Endothelial cell of umbilical vein (primary cell): ENCODE measurements around the gene DCDC2B.
A peak's percentile ranks its signal among the peaks of the same experiment; 100 is the strongest.

Source experiments
- EZH2 ChIP-seq: IDR thresholded peaks from 2 replicates; pipeline ENCODE4 v1.6.1; 2012; ENCODE audit warnings: borderline replicate concordance, low read depth, mild to moderate bottlenecking, moderate library complexity, low read length, inconsistent platforms; ENCODE audit not compliant: severe bottlenecking
- FOS ChIP-seq: IDR thresholded peaks from 2 replicates; pipeline ENCODE4 v1.6.1; 2011; ENCODE audit warnings: mild to moderate bottlenecking, low read length, moderate library complexity, borderline replicate concordance; ENCODE audit not compliant: insufficient read depth
- GATA2 ChIP-seq: IDR thresholded peaks from 2 replicates; pipeline ENCODE4 v1.7.0; 2011; ENCODE audit warnings: low read depth, mild to moderate bottlenecking, moderate library complexity, mixed read lengths, low read length; ENCODE audit not compliant: insufficient read length, insufficient read depth
- JUN ChIP-seq: IDR thresholded peaks from 2 replicates; pipeline ENCODE4 v1.6.1; 2011; ENCODE audit warnings: borderline replicate concordance, low read depth; ENCODE audit not compliant: insufficient read length, insufficient read depth
- MYC ChIP-seq: IDR thresholded peaks from one replicate; pipeline ENCODE4 v1.6.1; 2011; ENCODE audit warnings: mild to moderate bottlenecking, low read depth, low read length
- POLR2A ChIP-seq: IDR thresholded peaks from 2 replicates; pipeline ENCODE4 v1.6.1; 2012; ENCODE audit warnings: low read depth, mild to moderate bottlenecking, control low read depth, low read length
- POLR2AphosphoS5 ChIP-seq: IDR thresholded peaks from 2 replicates; pipeline ENCODE4 v1.6.1; 2012; ENCODE audit warnings: low read depth, mild to moderate bottlenecking, control low read depth, low read length, moderate library complexity; ENCODE audit not compliant: insufficient read depth
- TF ChIP-seq, protein P1 (sequence below), 2 donors: IDR thresholded peaks; 1 replicate in 1 of 2; 2 replicates in 1 of 2; pipeline ENCODE4 v1.5.1; 2011; ENCODE audit warnings: low read length in 2 of 2, mild to moderate bottlenecking in 2 of 2, moderate library complexity in 2 of 2, control low read depth in 1 of 2, inconsistent platforms in 1 of 2, low read depth in 1 of 2; ENCODE audit not compliant: insufficient read depth in 1 of 2; ENCODE audit errors: extremely low read depth in 1 of 2
- TF ChIP-seq, protein P2 (sequence below): IDR thresholded peaks from 2 replicates; pipeline ENCODE4 v1.6.1; 2011; ENCODE audit not compliant: insufficient read depth, insufficient read length

DNA sequence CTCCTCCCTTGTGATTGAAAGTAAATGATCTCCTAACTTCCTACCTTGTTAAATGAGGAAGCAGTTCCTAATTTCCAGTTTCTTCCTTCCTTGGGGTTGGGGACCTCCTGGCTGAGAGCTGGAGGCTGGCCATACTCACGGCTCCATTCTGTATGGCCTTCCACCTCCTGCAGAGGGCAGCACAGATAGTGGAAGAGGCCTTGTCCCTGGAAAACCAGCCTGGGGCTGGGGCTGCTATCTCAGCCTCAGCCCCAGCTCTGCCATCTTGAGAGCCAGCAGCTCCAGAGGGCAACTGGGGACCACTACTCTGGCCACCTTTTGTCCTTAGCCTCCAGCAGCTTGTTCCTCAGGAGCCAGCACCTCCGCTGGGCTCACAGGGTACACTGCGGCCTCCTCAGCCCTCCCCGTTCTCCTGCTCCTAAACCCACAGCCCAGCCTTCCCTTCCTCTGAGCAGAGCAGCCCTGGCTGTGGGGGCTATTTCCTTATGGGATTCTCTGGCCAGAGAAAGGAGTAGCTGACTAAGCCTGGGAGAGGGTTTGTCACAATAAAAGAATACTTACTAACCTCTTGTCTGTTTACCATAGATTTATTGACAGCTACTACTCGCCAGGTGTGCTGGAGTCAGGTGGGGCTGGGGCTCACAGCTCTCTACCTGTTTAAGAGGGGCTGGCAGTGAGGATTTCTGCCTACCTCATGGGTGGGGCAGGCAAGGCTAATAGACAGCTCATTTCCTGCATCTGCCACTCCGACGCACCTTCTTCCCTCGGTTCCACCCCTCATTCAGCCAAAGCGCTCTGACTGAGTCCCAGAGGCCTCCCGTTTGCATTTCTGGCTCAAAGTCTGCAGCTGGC lies 7.0 kb downstream of the DCDC2B start:
- TF ChIP-seq, protein P1, sequence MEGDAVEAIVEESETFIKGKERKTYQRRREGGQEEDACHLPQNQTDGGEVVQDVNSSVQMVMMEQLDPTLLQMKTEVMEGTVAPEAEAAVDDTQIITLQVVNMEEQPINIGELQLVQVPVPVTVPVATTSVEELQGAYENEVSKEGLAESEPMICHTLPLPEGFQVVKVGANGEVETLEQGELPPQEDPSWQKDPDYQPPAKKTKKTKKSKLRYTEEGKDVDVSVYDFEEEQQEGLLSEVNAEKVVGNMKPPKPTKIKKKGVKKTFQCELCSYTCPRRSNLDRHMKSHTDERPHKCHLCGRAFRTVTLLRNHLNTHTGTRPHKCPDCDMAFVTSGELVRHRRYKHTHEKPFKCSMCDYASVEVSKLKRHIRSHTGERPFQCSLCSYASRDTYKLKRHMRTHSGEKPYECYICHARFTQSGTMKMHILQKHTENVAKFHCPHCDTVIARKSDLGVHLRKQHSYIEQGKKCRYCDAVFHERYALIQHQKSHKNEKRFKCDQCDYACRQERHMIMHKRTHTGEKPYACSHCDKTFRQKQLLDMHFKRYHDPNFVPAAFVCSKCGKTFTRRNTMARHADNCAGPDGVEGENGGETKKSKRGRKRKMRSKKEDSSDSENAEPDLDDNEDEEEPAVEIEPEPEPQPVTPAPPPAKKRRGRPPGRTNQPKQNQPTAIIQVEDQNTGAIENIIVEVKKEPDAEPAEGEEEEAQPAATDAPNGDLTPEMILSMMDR (IDR thresholded peaks at IDR 0.05; ENCODE audit: extremely low read depth in 1 of 2, insufficient read depth in 1 of 2, low read depth in 1 of 2, low read length in 2 of 2): peak; percentile 84 to 89
- TF ChIP-seq MYC (no peak), POLR2A (no peak), EZH2 (no peak), POLR2AphosphoS5 (no peak), JUN (no peak), FOS (no peak), GATA2 (no peak)
- TF ChIP-seq, protein P2, sequence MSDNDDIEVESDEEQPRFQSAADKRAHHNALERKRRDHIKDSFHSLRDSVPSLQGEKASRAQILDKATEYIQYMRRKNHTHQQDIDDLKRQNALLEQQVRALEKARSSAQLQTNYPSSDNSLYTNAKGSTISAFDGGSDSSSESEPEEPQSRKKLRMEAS: no peak
